Measurements from ENCODE around the gene BCAS3.

DNA sequence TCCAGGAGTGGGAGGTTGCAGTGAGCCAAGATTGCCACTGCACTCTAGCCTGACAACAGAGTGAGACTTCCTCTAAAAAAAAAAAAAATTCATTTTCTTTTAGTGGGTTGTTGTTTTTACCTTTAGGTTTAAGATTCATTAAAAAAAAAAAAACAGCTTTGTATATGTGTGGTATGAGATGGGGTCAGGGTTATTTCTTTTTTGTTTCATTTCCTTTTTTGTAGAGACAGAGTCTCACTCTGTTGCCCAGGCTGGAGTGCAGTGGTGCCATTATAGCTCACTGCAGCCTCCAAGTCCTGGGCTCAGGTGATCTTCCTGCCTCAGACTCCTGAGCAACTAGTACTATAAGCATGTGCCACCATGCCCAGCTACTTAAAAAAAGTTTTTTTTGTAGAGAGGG is 47.0 kb downstream of the BCAS3 start:
- TF ChIP-seq, protein P1, sequence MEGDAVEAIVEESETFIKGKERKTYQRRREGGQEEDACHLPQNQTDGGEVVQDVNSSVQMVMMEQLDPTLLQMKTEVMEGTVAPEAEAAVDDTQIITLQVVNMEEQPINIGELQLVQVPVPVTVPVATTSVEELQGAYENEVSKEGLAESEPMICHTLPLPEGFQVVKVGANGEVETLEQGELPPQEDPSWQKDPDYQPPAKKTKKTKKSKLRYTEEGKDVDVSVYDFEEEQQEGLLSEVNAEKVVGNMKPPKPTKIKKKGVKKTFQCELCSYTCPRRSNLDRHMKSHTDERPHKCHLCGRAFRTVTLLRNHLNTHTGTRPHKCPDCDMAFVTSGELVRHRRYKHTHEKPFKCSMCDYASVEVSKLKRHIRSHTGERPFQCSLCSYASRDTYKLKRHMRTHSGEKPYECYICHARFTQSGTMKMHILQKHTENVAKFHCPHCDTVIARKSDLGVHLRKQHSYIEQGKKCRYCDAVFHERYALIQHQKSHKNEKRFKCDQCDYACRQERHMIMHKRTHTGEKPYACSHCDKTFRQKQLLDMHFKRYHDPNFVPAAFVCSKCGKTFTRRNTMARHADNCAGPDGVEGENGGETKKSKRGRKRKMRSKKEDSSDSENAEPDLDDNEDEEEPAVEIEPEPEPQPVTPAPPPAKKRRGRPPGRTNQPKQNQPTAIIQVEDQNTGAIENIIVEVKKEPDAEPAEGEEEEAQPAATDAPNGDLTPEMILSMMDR (IDR thresholded peaks at IDR 0.05), result no peak
- TF ChIP-seq POLR2A (IDR thresholded peaks at IDR 0.05), result no peak
